HG03521 (cell line): ENCODE measurements around the gene BARHL1.

Experiments used
- ATAC-seq: cut with Tn5 transposase; IDR thresholded peaks from one replicate; pipeline ENCODE4 v1.9.1; 2021; ENCODE audit warnings: mild to moderate bottlenecking, moderate library complexity; ENCODE audit not compliant: unreplicated experiment

BARHL1 gene

DNA sequence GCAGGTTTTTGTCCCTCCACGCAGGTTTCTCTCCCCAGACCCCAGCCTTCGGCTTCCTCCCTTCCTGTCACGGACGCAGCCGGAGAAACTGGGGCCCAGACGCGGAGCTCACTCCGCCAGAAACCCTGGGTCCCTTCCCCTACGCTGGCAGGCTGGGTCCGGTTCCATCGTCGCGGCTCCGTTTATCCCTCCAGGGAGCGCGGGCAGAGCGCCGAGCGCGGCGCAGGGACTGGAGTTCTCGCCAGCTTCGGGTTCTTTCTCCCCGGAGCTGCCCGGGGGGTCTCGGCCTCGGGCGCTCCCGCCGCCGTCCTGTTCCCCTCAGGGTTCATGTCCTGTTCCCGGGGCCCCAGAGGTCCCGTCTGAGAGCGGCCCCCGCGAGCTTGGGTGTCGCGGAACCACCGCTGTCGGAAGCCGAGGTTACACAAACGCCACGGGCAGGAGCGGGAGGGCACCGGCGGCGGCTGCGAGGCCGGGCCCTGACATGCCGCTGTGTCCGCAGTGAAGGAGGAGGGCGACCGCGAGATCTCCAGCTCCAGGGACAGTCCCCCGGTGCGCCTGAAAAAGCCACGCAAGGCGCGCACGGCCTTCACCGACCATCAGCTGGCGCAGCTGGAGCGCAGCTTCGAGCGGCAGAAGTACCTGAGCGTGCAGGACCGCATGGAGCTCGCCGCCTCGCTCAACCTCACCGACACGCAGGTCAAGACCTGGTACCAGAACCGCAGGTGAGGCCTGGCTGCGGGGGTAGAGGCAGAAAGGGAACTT, 4.6 kb downstream of the BARHL1 start:
- ATAC-seq = no peak

DNA sequence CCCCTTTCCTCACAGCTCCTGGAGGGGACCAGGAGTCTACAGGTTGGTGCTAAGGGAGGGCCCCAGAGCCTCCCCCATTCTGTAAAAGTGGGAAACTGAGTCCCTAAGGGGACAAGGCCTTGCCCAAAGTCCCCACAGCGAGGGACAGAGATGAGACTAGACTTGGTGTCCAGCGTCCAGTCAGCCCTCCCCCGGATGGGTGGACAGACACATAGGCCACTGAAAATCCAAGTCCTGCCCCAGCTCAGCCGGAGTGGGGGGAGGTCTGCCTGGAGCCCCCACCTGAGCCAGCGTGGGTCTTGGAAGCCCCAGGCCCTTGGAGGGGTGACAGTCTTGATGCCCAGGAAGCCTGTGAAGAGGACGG, 5.2 kb downstream of the BARHL1 start:
- ATAC-seq = no peak

DNA sequence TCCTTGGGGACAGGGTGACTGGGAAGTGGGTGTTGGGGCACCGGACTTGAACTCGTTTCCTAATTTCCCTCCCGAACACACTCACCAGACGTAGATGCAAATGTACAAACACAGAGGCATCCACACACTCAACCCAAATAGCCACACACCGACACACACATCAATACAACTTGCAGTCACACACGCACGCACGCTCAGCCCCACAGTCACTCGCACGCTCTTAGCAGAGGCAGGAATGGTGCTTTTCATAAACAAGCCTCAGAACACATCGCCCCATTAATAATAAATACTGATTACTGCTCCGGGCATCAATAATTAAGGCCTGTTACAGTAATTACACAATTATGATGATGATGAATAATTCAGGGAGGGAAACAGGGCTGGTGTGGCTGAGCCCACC, 5.7 kb downstream of the BARHL1 start:
- no peak for ATAC-seq

DNA sequence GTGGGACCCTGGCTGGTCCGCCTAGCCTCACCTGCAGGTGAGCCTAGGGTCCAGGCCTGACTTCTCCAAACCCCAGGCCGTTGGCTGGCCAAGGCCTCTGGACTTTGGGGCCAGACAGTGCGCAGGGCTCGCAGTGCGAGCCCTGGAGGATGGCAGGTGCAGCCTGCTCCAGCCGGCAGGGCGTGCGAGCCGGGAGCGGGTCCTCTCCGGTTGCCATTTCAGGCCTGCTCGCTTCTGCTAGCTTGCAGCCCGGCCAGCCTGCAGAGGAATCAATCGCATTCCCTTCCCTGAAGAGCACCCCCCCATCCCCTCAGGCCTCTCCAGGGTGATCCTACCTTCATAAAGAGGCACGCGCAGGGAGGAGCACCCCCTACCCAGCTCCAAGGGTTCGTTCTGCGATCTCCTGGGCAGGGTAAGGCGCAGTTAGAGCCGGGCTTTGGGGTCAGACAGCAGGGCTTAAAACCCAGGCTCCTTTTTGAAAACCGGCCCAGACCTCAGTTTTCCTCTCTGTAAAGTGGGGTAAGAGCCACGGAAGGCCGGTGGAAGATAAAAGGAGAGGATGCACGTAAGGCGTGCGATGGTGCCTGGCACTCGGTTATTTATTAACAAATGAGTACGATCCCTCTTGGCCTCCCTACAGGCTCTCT, 6.2 kb downstream of the BARHL1 start:
- no peak for ATAC-seq

DNA sequence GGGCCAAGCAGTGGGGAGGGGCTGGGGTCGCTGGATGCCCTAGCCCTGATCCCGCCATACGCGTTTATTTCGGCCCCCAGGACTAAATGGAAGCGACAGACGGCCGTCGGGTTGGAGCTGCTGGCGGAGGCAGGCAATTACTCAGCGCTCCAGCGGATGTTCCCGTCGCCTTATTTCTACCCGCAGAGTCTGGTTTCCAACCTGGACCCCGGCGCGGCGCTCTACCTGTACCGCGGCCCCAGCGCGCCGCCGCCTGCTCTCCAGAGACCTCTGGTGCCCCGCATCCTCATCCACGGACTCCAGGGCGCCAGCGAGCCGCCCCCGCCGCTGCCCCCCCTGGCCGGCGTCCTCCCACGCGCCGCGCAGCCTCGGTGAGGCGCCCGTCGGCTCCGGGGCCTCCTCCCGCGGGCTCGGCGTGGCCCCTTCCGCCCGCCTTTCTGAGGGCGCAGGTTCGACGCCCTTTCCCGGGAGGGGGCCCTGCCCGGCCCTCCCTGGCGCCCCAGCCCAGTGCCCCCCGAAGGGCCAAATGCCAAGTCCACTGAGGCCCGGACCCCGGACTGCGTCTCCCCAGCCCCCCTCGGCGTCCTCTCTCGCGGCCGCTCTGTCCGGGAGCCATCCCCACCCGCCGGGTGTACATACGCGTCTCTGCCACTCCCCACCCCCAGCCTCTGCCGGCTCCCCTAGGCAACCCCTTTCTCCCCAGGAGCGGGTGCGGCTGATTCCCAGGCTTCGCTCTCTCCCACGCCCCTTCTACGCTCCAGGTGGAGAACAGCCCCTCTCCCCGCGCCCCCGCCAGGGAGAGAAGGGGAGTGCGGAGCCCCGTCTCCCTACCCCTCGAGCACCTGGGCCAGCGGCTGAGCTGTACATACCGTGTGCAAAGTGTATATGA, 7.0 kb downstream of the BARHL1 start:
- no peak for ATAC-seq

DNA sequence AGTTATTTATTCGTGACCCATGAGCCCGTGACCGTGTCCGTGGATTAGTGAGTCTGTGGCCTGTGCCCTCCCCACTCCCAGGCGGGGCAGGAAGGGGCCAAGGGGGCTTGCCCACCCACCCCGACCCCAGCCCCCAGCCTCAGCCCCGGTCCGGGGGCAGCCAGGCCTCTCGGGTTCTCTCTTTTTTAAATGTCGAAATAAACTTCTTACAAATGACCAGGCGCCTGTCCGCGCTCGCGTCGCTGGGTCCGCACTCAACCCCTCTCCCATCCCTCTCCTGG, 7.6 kb downstream of the BARHL1 start:
- no peak for ATAC-seq

DNA sequence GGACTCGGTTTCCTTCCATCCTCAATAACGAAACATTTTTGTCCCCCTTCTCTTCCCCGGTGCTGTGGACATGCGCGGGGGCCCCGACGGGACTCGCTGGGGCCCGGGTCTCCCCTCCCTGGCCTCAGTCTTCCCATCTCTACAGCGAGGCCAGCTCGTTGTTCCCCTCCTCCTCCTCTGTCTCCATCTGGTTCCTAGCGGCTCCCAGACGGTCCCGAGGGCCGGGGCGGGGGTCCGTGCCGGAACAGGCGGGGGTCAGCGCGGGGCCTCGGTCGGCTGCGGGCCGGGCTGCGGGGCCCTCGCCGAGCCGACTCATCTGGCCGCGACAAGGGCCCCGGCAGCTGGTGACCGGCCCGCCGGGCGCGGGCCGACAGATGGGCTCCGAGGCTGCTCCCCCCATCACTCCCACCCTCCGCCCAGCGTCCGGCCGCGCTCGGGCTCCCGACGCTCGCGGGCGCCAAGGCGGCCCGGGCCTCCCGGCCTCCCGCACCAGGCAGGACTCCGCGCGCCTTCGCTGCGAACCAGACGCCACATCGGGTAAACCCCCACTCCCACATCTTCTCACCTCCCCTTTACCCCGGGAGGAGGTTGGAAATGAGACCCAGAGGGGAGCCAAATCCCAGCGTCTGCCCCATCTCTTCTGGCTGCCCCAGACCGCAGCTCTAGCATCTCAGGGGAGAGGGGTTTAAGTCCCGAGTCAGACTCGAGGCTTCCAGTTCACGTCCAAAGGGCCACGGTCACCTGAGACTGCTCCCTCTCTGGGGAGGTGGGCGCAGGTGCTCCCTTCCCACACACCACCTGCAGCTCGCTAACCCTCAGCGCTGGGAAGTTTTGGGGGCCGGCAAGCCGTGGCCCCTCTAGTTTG, 8.1 kb downstream of the BARHL1 start:
- ATAC-seq = no peak

DNA sequence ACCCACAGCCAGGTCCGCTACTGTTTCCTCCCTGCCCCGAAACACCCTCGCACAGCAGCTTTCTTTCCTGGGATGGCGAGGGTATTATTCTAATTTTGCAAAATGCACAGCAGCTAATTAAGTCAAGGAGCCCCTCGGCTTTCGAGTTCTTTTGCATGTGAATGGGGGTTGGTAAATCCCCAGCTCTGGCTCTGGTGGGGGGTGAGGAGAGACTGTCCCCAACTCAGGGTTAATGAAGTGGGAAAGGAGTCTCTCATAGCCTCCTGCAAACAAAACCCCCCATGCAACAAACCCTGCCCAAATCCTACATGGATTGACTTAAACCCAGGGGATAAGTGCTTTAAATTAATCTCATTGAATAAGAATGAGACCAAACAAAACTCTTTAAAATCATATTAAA, 8.8 kb downstream of the BARHL1 start:
- no peak for ATAC-seq

DNA sequence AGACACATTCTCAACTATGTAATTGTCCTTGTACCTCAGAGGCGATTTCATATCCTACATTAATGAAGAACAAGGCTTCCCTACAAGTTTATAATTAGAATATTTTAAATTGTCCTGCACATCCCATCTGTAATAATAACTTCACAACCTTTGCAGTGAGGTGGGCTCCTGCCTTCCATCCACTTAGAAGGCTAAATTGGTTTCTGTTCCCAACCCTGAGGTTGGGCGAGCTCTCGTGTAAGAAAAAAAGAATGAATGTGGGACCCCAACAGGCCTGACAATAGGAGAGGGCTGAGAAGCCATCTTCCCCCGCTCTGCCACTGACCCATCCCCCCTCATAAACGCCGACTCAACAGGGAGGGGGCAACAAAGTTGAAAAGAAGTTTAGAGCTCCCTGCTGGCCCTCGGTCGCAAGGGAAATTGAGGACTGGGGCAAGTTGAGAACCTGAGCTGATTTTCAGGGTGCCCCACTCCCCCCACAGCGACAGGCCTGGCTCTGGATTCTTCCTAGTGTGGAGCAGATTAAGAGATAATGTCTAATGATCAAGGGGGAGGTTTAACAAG, 9.4 kb downstream of the BARHL1 start:
- ATAC-seq = no peak

DNA sequence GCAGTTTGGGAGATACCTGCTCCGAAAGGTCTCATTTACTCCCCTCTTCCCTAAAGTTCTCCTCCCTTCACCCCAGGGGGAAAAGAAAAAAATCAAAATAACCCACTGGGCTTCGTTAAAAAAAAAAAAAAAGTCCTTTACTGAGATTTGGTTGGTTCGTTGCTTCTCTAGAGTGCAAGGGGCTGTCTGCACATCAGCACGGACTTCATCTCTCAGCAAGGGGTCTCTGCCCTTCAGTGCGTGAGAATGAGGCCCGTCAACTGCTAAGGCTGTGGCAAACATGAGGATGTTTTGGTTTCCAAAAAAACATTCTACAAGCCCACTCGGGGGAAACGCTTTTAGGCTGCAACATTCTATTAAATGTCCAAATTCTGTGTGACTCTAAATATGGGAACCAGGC, 10.0 kb downstream of the BARHL1 start:
- no peak for ATAC-seq

DNA sequence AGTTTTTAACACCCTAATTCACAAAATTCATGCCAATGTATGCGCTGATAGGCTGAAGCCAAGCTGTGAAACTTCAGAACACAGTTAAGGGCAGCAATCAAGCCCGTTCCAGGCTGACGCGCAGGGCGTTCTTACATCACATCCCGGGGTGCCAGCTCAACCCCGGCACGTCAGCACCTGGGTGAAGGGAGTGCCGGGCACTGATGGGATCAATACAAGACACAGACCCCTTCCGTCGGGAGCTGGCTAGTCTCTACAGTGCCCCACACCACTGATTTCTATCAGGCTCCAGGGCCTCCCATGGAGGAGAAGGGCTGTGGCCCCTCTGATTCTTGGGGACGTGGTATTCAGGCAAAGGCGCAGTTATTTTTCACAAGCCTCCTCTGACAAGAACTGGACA, 12.0 kb downstream of the BARHL1 start:
- ATAC-seq = no peak

DNA sequence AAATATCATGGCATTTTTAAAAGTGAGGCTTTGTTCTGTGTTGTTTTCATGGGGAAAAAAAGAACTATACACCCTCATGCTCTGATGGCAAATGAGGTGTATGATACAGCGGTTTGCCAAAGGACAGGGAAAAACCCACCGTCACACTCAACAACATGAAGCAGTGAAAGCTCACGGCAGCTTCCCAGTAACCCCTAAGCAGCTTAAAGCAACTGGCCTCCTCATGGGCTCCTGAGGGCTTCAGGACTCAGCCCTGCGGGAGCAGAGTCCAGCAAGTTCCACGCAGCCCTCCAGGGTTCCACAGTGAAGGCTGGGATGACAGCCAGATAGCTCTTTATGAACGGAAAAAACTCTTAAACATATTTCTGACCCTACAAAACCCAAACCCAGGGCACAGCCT, 12.9 kb downstream of the BARHL1 start:
- no peak for ATAC-seq

DNA sequence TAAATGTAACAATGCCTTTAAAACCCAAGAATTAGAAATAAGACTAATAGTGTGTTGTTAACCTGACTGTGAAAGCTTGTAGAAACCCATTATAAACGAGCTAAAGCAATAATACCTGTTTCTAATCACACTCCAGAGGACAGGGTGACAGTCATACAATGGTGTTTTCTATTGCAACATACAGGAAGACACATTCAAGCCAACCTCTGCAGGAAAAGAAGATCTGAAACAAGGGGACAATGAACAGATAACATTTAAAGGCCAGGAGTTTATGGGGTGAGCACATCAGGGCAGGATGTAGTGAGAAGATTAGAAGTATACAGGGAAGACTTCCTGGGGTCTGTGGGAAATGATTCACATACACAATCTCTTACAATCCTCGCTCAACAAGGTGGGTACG, 13.8 kb downstream of the BARHL1 start:
- no peak for ATAC-seq

DNA sequence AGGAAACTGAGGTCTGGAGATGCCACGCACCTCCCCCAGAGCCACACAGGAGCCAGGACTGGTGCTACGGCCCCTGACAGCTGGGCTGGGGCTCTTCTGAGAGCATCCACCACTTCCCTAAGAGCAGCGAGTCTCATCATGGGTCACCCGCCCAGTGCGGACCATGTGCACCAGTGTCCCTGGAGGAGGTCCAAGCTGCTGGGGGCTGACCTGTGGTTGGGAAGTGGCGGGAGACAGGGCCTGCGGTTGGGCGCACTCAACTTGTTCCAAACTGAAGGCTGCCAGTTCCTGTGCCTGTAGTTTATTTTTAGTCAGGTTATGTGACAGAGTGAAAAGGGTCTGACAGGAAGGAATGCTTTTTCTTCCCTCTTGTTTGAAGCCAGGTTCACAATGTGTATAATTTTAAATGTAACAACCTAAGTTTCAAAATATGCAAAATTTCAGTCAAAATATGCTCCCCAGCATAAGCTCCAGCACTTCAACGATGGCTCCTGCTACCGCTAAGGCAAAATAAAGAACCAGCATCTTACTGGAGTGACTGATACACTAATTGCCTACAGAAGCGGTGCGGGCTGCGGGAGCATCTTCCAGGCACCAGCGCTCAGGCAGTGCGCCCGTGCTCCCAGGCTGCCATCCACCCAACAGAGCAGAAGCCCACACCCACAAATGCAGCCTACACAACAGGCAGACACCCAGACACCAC, 14.8 kb downstream of the BARHL1 start:
- ATAC-seq = no peak

DNA sequence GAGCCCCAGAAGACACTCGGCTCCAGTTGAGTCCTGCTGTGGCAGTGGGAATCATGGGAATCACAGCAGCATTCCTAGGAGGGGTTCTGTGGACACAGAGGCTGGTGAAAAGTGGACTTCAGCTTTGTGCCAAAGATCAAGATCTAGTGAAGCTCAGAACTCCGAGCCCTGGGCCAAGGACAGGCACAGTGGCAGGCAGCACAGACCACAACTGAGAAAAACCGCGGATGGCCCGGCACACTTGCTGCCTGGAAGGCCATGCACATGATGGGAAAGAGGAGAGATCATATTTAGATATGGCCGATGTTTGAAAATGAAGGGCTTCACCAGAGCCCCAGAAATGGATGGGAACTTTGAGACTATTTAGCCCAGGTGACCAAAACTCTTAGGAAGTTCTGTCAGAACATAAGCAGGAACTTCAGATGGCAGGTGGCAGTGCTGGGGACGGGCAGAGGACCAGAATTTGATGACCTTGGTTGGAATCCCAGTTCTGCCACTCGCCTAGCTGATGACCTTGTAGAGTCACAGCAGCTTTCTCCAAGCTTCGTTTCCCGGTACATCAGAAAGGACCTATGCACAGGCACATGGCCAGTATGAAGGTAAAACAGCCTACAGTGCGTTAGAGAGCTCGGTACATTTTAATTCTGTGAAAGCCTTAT, 18.0 kb downstream of the BARHL1 start:
- no peak for ATAC-seq

DNA sequence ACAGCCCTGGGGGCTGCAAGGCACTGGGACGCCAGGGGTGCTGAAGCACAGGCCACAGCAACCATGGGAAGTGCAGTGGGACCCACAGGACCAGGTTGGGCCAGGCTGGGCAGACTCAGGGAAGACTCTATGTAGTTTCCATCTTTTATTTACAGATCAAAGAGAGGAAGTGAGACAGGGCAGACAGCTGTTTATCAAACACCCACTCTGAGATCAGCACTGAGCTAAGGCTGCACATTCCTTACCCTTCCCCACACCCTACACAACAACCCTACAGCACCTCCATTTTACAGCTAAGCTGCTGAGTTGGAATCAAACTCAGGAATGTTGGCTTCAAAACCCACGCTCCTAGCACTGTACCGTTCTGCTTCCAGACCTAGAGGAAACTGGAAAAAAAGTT, 19.8 kb downstream of the BARHL1 start:
- no peak for ATAC-seq

DNA sequence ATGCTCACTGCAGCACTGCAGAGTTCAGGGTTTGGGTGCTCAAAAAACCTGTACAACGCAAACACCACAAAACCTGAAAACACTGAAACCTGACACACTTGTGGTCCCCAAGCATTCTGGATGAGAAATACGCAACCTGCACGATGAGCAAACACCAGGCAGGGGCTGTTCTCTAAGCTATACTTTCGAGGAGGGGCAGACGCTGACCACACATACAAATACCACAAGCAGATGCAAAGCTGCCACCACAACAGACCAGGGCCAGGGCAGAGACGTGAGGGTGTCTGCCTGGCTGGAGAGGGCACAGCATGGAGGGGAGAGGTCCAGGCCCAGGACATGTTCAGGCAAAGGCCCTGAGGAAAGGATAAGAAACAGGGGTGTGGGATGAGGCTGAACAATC, 23.0 kb downstream of the BARHL1 start:
- no peak for ATAC-seq

DNA sequence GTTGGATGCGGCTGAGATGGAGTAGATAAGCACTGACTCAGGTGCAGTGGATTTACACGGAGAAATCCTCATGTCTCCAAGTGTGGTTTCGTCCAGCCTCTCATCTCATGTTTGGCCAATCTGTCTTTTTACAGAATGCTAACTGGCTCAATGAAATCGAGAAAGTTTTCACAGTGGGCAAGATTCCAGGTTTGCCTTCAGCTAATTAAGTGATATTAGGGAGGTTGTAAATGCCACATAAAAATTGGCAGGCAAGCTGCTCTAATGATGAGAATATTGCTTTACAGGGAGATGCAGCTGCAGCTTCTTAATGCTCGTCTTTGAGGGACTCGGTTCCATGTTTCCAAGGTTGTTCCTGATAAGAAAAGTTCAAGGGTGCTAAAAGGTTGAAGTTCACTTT, 23.7 kb downstream of the BARHL1 start:
- ATAC-seq = no peak

DNA sequence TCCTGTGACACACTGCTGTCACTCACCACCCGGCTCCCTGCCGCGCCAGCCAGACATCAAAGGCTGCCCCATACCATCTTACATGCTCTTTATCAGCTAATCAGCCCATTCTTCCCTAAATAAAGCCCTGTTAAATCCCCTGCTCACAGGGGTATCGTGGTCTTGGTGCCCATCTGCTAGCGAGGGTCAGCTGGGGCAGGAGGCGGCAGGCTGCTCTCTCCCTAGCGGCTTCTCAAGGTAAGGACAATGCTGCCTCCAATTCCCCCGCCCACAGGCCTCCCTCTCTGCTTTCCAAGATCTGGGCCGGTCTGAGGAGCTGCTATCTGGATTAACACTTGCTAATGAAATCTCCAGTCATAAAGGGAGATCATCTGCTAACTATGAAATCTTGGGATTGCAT, 26.8 kb downstream of the BARHL1 start:
- ATAC-seq = no peak

DNA sequence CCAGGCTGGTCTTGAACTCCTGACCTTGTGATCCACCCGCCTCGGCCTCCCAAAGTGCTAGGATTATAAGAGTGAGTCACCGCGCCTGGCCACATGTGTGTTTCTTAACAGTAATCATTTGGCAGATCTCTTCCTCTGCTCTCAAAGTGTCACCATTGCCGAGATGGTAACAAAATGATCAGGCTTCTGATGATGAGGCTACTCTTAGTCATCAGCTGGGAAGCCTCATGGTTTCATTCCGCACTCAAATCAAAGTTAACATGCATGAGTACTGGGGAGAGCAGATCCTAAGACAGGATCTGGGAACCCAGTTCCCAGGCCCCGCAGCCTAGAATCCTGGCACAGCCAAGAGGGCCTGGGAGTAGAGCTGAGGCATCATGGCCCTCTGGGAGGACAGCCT, 27.4 kb downstream of the BARHL1 start:
- no peak for ATAC-seq
